Left kidney (tissue), 2 donors: ENCODE results near the gene ERBB4. TPM values are rescaled to one million over a fixed set of nuclear protein-coding genes. Genes with fewer than 3 reads are reported as not detected.
"Not testable (repeated sequence)": the region's sequence is repeated elsewhere in the genome, so short reads cannot be mapped to it uniquely, and the experiment has no call there.

Experiments
- DNase-seq: peaks from one replicate; pipeline ENCODE4 v3.0.0-alpha.2; 2013
- polyA plus RNA-seq: library from polyadenylated mRNA; unstranded; fragments of 120-200 nt; gene quantifications from one replicate; pipeline ENCODE4 v1.2.1, GENCODE V29; 2013; ENCODE audit not compliant: insufficient read length

Gene ERBB4
- polyA plus RNA-seq, 1 donor: 58.8 TPM

DNA sequence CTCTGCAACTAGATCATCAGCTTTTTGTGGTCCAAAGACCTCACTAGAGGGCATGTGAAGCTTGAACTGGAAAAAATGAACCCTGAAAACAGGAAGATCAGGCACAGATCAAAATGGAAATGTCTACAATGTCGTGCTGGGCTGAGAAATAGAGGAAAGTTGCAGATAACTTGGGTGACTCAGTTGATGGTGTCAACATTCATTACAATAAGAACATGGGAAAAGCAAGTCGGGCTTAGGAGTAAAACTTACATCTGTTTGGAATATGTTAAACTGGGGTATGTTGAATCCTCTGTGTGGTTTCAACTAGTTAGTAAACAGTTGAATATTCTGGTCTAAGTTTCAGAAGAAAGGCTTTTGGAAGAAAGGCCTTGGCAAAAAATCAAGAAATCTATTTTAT, 940.4 kb downstream of the ERBB4 start:
- no peak for DNase-seq

DNA sequence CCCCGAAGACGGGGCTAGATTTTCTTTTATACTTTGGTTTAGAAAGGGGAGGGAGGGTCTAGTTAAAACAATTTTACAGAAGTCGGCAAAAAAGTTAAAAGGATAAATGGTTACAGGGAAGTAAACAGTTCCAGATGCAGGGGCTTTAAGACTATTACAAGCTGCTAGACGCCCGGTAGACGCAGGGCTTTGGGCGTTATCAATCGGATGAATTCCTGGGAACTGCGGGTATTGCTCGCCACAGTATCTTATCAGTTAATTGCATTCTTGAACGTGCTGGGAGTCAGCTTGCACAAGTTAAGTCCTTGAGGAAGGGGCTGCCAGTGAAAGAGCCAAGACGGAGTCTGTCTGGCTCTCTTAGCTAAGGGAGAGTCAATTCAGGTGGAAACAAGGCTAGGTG, 946.6 kb downstream of the ERBB4 start:
- not testable (repeated sequence) for DNase-seq

DNA sequence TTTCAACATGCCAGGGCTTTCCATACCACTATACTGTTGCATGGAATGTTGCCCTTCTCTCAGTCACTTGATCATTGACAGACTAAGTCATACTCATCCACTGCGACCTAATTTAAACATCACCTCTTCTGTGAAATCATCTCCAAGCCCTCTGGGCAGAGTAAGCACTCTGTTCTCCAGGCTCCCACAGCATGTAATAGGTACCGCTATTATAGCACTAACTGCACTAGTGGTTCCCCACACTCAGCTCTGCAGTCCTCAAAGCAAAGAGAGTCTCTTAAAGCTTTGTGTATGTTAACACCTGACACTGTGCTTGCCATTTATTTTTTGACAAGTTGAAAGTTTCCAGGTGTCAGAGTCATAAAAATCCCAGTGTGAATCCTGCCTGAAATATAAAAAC, 947.2 kb downstream of the ERBB4 start:
- DNase-seq: no peak

DNA sequence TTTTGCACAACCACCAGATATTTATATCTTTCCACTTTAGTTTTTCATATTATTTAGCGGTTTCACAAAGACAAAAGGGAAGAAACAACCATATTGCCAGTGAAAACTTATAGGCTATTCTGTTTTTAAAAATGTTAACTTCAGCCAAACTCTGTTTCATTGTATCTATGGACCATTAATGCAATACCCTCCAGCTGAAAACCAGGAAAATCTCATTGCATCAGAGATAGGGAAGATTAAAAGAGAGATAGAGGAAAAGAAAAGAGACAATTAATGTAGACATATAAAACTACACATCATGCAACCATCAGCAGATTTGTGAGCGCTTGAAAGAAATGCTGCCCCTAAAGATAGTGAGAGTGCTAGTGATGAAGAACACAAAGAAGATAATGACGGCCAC, 970.2 kb downstream of the ERBB4 start:
- DNase-seq: no peak

DNA sequence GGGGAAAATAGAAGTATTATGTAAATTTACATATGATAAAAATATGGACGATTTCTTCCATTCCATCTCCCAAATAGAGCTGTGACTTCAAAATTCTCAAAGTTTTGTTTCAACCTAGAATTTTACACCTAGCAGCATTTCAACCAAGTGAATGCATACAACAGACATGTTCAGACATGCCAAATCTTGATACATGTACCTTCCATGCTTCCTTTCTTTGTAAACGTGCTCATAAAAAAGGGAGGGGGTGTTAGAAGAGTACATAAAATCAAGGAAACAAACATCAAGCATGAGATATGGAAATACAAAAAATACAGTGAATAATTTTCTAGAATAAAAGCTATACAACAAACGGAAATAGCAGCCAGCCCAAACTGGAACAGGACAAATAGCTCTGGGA, 974.2 kb downstream of the ERBB4 start:
- DNase-seq: no peak

DNA sequence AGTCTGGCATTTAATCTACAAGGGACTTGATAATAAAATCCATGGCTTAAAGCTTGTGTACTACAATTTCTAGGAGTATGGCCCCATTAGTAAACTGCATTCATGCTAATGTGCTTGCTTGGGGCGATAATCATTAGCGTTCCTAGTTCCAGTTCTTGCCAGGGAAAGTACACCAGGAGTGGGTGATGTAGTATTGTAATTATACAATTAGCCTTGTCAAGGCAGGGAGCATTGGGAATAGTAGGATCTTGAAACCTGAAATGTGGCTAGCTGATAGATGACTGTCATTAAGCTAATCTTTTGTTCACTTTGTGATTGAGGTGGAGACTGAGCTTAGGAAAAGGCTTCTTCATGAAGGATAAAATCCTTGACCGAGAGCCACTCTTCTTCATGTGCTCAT, 993.0 kb downstream of the ERBB4 start:
- no peak for DNase-seq

DNA sequence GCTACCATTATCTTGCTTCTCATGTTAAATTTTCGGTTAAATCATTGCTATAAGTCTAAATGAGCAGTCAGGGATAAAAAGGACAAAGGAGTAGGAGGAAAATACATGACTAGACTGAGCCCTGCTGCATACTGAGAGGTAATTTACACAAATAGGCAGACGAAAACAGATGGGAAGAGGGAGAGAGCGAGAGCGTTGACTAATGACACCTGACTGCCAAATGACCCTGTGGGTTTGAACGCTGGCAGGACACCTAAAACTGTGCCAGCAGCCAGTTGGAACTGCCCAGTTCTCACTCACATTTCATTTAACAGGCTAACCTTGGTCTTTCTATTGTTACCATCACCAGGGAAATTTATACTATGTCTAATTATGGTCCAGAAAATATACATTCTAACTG, 1004.0 kb downstream of the ERBB4 start:
- DNase-seq: peak; percentile 12

DNA sequence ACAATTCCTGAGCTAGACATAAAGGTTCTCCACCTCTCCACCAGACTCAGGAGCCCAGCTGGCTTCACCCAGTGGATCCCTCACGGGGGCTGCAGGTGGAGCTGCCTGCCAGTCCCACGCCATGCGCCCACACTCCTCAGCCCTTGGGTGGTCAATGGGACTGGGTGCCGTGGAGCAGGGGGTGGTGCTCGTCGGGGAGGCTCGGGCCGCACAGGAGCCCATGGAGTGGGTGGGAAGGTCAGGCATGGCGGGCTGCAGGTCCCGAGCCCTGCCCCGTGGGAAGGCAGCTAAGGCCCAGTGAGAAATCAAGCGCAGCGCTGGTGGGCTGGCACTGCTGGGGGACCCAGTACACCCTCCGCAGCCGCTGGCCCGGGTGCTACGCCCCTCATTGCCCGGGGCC, 1014.4 kb downstream of the ERBB4 start:
- DNase-seq: not testable (repeated sequence)

DNA sequence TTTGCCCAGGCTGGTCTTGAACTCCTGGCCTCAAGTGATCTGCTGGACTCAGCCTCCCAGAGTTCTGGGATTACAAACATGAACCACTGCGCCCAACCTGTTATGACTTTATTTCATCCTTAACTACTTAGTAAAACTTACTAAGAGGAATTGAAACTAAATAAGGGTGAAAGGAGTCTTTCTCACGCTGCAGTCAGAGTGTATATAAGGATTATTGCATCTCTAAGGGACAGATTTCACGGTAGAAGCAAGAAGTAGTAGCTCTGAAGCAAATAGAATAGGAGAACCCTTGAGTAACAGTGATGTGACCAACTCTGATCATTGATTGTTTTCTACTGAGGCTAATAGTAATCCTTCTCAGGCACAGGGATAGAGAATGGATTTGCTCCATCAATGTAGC, 1022.1 kb downstream of the ERBB4 start:
- no peak for DNase-seq

DNA sequence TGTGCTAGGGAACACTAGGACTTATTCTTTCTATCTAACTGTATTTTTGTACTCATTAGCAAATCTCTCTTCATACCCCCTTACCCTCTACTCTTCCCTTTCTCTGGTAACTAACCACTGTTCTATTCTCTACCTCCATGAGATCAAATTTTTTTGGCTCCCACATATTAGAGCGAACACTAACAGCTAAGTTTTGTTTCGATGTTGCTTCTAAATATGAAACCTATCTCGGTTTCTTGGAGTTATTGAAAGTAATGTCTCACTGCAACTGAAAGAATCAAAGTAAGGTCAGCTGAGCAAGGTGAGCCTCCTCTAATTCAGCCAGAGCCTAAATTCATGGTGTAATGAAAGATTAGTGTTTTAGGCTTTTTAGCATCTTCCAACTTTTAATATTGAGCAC, 1024.6 kb downstream of the ERBB4 start:
- DNase-seq: no peak

DNA sequence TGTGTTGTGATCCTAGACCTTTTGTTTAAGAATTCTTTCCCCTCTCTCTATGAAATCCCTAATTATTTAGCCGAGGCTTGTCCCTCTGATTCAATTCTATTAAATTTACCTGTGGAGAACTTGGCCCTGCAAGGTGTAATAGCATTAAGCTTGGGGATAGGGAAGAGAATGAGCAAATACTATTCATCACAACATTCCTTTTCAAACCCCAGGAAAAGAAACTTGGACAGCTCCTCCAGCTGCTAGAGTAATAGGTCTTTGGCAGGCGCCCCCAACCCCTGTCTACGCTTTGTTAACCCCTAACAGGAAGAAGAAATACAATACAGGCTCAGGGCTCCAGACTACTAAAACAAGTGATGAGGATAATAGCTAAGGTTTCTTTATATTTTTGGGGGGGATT, 1025.2 kb downstream of the ERBB4 start:
- DNase-seq: peak; percentile 4

DNA sequence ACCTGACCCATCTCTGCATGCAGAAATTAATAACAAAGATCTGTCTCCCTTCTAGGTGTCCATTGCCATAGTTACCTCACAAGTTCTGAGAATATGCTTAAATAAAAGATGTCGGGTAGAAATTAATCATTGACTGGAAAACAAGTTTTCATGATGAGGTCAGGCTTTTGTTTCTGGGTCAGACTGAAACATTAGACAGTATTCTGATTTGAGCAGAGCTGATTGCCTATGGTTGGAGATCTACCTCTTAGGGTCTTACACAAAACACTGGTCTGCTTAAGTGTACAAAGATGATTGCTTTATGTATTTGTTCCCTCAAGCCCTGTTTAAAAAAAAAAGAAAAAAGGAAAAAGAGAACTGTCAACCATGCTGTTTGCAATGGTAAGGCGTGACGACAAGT, 1025.8 kb downstream of the ERBB4 start:
- DNase-seq: no peak

DNA sequence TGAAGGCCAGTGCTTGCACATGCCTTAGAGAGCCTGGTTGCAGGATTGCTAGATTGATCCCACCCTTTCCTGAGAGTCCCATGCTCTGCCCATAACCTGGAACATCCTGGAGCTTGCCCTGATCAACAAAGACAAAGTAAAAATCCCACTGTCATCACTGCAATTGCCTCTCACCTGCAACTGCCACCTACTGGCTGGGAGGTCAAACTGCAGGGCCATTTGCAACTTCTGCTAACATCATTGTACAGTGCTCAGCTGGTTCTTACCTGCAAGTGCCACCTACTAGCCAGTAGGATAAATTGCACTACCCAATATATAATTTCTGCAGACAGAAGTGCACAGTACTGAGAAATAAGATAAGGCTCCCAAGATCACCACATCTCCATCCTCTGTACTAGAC, 1034.7 kb downstream of the ERBB4 start:
- no peak for DNase-seq

DNA sequence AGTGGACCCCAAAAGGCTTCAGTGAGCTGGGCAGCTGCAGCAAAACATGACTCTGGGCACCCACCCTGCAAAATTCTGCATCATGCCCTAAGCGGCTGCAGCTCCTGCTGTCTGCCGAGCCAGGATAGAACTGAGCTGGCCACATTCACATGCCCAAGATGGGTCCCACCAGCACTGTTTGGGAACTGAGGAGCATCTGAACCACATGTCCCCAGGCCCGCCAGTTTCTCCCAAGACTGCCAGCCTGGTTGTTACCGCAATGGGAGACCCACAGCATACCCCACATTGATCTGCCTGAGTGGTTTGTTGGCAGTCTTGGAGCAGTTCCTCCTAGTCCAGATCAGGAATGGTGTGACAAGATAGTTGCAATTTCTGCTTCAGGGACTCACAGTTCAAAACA, 1035.4 kb downstream of the ERBB4 start:
- no peak for DNase-seq

DNA sequence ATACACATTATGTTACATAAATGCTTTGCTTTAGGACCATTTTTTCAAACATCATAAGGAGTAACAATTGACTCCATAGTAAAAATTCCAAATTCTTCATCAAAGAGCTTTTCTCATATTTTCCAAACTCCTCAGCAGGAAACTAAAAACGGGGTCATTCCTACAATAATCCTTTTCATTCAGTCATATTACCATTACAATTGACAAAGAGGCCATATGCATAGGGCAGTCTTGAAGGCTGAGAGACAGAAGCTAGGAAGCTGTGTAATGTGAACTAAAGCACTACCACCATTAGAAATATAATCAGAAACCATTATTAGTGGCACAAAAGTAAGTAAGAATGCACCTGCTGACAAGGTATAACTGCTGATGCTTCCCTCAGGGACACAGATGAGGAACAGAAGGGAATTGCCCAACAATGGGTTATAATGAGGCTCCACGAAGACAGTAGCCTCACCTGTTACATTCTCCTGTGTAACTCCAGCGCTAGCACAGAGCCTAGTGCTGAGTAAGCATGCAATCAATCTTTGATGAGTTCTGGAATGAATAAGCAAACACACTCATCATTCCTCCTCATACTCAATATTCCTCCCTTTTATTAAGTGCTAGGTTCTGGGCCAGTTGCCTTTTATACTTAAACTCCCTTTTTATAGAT, 1039.9 kb downstream of the ERBB4 start:
- no peak for DNase-seq

DNA sequence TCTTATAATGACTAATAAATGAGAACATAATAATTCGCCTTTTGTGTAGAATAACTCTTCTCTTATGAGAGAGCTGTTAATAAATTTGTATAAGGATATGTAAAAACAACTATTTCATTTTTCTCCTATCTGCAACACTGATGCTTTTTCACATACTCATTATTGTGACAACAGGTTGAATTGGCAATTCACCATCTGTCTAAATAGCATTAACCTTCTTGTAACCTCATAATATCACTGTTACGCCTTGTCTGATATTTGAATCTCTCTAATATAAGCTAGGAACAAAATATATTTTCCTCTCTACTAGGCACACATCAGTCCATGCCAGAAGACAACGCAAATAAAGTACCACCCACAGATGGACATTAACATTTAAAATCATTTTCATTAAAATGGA, 1043.3 kb downstream of the ERBB4 start:
- no peak for DNase-seq

DNA sequence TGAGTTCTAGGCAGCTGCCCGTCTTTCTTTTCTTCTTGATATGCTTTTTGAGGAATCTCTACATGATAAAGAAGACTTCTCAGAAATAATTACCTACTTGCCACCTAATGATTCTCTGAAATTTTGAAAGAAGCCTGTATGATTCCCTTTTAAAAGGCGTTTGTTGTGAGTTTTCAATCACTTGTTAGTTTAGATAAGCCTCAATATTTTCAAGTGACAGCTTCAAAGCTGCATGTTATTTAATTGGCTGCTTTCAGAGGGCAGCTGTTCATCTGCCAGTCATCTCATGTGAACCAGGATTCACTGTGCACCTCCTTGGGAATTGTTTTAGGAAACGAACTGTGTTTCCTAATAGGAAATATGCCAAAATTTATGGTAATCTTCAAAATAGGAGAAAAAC, 1044.1 kb downstream of the ERBB4 start:
- DNase-seq: no peak

DNA sequence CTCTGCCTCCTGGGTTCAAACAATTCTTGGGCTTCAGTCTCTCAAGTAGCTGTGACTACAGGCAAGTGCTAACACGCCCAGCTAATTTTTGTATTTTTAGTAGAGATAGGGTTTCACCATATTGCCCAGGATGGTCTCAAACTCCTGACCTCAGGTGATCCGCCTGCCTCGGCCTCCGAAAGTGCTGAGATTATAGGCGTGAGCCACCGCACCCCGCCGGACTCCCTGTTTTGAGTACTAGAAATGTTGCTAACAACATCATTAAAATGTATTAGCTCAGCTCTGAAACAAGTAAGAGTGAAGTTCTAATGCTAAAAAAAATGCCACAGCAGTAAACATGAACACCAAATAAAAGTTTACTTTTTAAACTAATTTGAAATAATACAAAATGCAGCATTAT, 1044.5 kb downstream of the ERBB4 start:
- no peak for DNase-seq

DNA sequence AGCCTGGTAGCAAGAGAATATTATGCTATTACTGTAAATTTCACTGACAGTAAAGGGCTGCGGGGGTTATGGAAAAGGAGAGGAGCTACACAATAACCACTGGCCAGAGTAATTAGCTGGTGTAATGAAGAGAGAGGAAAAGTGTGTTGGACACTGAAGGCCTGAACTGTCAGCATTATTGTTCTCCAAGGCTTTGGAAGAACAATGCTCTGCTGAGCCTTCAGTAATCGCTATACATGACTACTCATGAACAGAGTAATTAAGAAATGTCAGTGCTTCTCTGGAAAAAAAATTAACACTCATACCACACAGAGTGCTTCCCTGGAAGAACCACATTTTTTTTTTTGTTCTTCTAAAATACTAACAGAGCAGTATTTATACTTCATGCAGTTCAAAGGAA, 1050.9 kb downstream of the ERBB4 start:
- no peak for DNase-seq

DNA sequence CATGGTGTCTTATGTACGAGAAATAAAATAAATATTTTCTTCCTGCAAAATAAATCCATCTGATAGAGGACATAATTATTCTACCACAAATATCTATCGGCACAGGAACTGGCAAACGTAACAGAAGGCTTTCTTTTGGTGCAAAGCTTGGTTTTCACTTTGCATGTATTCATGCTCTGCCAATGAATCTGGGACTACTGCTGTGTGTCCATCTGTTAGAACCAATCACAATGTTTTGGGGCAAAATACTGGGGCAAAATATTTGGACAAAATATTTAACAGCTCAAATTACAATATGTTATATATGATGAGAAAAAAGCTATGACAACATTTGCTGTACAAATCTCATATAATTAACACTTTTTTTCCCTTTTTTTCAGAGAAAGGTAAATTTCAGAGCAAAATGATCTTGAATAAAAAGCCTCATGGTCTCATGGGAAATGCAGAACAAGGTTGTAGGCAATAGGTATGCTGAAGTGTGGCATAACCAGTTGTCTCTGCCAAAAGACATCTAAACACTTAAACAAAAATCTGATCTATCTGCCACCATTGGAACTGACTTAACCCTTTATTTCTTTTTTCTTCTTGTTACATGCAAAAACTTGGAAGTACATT, 1059.0 kb downstream of the ERBB4 start:
- DNase-seq: no peak

DNA sequence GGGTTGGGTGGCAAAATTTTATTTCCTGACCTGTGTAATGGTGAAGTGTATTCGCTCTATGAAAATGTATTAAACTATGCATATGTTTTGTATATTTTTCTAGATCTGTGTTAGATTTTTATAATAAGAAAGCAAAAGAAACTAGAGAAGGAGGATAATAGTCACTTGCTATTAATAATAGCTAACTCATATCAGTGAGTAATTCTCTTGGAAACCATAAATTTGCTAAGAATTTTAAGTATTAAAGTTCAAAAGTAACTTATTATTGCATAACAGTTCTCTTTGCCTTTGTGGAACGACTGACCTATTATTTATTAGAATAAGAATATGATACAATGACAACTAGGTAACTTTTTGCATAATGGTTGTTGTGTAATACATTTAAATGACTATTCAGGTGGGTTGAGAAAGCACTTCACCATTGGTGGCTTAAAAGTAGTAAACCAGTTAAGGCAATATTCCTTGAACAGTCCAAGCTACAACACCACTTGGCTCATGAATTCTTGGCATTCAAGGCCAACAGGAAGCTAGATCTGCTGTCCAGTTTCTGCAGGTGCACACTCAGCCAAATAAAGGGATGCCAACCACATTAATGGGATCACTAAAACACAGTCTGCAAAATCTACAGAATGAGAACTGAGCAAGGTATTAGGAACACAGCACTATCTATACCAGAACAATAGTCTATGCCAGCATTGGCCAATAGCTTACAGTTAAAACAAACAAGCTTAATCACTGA, 1060.9 kb downstream of the ERBB4 start:
- DNase-seq: no peak

DNA sequence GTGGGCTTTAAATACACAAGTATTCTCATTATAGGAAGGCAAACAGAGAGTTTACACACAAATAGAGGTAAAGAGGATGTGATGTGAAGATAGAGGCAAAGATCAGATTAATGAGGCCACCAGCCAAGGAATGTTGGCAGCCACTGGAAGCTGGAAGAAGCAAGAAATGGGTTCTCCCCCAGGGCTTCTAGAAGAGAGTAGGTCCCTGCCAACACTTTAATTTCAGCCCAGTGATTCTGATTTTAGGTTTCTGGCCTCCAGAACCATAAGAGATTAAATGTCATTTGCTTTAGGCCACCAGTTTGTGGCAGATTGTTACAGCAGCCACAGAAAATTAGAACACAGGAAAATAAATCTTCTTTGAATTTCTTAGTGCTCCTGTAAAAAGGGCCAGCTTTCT, 1065.5 kb downstream of the ERBB4 start:
- DNase-seq: no peak

DNA sequence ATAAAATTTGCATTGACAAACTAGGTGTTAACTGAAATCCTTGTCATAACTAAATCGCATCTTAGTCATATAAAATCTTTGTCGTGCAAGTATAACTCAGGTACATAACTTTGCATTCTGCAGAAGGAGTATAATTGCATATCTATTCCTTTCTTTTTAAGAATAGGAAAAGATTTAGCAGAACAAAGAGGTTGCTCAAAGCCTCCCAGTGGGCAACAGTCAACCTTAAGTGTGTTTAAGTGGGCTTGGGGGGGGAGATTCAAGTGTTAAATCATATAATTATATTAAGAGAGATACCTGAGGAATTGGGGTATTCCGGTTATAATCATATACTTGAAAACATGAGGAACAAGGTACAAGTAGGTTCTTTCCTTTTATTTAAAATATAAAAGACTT, 1068.9 kb downstream of the ERBB4 start:
- no peak for DNase-seq
